ENCODE results near the gene AUNIP.

GRCh38 chr1:25879675-25880074 is 20.4 kb upstream of the AUNIP start:
- TF ChIP-seq ZNF335 (tag by site-specific recombination; conservative IDR thresholded peaks at IDR 0.05) (no peak), ZBTB11 (tag by site-specific recombination; conservative IDR thresholded peaks at IDR 0.05; ENCODE audit: low read depth) (no peak), ZNF416 (tag by site-specific recombination; IDR thresholded peaks at IDR 0.05) (no peak), HOXA7 (CRISPR knock-in tag; IDR thresholded peaks at IDR 0.05; ENCODE audit: borderline replicate concordance) (no peak), ZNF146 (tag by site-specific recombination; IDR thresholded peaks at IDR 0.05) (no peak), ZNF274 (IDR thresholded peaks at IDR 0.05; ENCODE audit: low read length) (no peak), ZNF274 (tag by site-specific recombination; IDR thresholded peaks at IDR 0.05; ENCODE audit: borderline replicate concordance) (no peak), SETDB1 (IDR thresholded peaks at IDR 0.05; ENCODE audit: insufficient read length, low read length) (no peak), TCF7L2 (IDR thresholded peaks at IDR 0.05; ENCODE audit: borderline replicate concordance, low read depth, low read length) (no peak)
- TF ChIP-seq, protein P1, sequence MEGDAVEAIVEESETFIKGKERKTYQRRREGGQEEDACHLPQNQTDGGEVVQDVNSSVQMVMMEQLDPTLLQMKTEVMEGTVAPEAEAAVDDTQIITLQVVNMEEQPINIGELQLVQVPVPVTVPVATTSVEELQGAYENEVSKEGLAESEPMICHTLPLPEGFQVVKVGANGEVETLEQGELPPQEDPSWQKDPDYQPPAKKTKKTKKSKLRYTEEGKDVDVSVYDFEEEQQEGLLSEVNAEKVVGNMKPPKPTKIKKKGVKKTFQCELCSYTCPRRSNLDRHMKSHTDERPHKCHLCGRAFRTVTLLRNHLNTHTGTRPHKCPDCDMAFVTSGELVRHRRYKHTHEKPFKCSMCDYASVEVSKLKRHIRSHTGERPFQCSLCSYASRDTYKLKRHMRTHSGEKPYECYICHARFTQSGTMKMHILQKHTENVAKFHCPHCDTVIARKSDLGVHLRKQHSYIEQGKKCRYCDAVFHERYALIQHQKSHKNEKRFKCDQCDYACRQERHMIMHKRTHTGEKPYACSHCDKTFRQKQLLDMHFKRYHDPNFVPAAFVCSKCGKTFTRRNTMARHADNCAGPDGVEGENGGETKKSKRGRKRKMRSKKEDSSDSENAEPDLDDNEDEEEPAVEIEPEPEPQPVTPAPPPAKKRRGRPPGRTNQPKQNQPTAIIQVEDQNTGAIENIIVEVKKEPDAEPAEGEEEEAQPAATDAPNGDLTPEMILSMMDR (tag by site-specific recombination; IDR thresholded peaks at IDR 0.05) = no peak
